ENCODE data around the gene ANGPTL7.
A peak's percentile ranks its signal among the peaks of the same experiment; 100 is the strongest.

Gene ANGPTL7

DNA sequence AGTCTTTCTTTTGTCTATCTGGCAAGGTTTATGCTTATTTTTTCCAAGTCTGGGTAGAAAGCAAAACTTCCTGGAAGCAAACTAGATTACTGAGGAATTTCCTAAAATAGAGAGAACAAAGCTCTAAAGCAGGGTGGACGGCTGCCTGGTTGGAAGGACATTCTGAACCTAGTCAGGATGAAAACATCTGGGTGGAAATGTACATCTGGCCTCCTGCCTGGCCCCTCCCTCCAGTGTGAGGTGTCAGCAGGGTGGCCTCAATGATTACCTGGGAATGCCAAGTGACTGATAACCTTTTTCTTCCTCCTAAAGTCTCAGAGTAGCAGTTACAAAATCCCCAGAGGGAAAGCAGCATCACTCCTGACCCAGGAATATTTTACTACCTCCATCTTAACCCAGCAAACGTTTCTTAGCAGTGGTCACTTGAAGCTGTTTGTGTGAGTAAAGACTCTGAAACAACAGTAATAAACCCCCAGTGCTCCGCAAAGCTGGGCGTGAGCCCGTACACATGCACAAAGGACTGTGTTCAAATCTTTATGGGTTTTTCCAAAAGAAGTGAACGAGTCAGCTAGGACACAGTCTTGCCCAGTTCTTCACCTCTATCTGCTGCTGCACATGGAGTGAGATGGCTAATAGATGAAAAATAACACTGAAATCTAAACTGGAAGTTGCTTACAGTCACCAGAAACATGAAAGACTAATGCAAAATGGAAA lies 18.9 kb downstream of the ANGPTL7 start:
- DNase-seq: no peak

DNA sequence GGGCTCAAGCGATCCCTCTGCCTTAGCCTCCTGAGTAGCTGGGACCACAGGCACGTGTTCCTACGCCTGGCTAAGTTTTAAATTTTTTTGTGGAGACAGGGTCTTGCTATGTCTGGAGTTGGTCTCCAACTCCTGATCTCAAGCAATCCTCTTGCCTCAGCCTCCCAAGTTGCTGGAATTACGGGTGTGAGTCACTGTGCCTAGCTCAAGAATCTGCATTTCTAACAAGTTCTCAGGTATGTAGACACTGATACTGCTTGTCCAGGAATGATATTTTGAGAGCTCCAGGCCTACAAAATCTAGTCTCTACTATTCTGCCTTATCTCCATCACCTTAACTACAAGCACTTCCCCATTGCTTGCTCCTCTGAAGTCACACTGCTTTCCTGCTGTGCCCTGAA lies 22.3 kb downstream of the ANGPTL7 start:
- no peak for DNase-seq

DNA sequence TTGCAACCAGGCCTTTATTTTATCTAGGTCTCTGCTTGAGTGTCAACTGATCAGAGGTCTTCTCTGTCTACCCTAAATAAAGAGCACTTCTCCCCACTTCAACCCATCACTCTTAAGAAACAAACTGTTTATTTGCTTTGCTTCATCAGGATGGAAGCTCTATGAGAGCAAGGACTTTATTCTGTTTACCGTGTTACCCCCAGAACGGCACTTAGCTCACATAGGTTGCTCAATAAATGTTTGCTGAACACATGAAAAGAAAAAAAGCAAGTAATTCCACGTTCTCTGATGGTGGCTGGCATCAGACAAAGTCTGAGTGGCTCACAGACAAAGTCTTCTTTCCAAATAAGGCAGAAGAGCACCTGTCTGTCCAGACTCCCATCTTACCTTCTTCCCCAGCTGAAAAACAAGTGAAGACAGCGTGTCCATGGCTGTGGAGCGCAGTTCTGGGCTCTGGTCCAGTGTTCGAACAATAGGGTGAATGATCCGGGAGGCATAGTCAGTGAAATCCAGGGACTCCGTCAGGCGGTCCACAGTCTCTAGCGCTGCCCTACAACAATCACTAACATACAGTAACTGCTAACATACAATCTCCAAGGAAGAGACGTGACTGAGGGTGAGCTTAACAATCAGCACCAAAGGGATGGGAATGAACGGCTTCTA lies 22.9 kb downstream of the ANGPTL7 start:
- DNase-seq: no peak

DNA sequence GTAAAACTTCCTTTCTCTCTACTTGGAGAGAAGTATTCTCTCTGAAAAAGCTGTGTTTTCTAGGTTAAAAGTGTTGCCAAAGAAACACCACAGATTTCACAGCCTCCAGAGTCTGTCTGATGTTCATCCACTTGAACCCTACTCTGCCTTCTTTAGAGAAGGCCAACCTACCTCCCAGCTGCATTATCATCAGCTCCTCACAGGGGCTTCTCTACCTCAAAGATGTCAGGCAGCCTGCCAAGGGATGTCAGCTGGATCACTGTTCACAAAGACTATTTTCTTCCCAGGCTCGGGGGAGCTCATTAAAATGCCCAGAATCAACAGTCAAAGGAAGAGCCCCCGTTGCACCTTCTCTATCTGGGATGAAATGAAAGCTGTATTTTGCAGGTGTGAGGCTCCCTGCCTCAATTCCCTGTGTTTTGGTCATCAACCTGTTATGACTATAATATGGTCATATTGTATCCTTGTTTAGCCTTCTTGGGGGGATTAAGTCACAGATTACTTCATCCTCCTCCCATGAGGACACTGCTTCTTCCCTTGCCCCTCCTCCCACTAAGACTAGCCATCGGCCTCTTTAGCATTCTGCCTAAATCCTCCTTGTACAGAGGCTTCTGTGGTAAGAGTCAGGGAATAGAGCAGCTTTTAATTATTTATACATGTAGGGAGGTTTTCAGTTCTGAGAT lies 25.7 kb downstream of the ANGPTL7 start:
- DNase-seq: no peak

DNA sequence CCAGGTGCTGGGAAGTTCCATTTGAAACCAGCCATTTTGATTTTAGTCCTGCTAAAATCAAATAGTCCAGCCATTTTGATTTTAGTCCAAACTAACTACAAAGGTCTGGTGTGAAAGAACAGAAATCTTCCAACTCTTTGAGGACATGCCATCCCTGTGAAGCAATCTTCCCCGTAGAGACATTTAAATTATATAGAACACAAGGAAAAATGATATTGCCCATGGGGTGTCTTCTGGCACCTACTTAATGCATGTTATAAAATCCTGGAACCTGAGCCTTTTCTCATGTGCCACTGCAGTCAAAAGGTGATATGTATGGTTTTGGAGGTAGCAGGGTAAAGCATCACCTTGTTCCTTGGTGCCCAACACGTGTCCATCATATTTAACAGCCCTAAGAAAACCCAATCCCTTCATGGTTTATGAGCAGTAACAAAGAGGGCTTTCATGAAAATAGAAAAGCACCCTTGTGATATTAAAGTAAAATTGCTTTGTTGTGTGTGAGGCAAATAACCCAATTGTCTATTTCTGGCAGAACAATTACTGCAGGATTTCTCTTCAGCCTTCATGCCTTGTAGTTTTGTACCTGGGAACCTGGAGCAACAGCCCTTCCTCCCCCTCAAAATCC lies 26.3 kb downstream of the ANGPTL7 start:
- no peak for DNase-seq

DNA sequence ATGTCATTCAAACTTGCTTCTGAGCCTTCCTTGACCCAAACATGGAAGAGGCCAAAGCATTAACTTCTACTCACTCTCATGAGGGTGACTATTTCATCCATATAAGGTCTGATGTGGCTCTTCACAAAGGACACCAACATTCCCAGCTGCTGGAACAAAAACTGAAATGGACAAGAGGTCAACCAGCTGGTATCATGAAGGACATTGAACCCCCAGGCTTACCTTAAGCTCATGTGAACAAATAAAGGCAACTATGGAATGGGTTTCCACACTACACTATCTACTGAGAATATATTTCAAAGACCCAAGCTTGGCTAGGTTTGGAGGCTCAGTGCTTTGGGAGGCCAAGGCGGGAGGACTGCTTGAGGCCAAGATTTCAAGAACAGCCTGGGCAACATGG lies 26.9 kb downstream of the ANGPTL7 start:
- no peak for DNase-seq

DNA sequence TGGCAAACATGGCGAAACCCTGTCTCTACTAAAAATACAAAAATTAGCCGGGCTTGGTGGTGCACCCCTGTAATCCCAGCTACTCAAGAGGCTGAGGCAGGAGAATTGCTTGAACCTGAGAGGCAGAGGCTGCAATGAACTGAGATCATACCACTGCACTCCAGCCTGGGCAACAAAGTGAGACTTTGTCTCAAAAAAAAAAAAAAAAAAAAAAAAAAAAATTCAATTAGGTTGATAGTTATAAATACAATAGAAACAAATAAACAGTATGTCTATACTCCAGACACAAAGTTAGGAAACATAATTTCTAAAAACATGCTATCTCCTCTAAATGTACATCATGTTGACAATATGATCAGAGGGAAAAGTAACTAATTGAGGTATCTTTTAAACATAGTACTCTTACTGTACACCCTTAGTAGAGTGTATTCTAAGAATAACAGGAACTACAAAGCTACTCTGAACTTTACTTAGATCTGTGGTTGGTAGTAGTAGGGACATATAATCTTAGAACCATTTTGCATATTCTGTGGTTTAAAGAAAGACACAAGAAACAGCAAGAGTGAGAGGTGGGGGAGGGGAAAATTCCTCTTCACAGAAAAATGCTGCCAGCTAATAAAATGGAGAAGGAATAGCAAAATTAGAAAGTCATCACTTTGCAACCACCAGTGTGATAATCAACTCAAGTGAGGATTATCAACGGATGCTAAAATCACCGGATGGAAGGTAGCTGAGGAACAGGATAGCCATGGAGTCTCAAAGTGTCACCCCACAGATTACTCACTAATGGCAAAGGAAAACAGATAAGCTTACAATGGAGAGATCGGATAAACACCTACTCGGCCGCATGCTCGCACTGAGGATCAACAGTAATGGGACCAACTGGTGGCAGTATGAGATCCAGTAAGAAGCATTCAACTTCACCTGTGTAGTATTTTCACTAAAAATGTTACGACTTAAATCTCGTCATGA lies 38.2 kb downstream of the ANGPTL7 start:
- peak; percentile 40 for DNase-seq

DNA sequence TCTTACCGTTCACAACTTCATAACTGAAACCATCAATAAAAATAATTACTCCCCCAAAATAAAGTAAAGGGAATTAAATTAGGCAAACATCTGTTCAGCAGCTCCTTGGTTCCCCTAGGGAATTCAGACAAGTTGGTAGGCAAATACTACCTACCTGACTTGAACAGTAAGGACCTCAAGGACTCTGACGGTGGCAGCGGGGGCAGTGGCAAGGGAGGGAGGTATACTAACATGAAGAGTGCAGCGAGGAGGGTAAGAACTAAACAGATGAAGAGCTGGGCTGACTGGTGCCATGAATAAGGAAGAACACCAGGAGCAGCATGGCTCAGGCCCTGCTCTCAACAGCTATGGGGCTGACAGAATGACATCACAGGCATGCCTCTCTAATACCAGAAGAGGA lies 40.0 kb downstream of the ANGPTL7 start:
- no peak for DNase-seq

DNA sequence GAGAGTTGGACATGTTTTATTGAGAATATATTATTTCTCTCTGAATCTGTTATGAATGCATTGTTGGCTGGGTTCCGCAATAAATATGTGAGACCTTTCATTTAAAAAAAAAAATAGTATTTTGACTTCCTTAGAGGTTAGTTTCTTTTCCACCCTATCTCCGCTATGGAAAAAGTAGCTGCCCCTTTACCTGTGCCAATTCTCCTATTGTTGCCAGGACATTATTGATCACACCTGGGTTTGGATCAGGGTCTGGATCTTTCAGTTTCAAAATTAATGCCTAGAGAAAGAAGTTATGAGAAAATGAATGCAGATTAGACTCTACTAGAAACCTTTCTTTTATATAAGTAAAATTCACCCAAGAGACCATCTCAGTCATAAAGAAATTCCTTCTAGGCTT lies 44.1 kb downstream of the ANGPTL7 start:
- DNase-seq: no peak

DNA sequence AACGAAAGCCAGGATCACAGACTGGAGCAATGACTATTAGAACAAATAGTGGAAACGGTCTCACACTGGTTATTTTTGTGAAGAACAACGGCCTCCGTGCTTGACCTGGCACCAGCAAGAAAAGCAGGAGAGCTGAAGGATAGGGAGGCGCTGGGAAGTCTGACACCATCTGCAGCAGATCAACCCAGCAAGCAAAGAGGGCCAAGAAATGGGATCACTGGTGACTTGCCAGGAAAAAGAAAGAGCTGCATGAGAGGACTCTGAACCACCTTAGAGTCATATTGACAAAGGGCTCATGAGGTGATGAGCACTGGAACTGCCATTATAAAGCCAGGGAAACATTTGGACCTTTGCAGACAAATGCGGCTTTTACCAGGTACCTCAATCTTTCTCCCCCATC lies 48.2 kb downstream of the ANGPTL7 start:
- DNase-seq: no peak

DNA sequence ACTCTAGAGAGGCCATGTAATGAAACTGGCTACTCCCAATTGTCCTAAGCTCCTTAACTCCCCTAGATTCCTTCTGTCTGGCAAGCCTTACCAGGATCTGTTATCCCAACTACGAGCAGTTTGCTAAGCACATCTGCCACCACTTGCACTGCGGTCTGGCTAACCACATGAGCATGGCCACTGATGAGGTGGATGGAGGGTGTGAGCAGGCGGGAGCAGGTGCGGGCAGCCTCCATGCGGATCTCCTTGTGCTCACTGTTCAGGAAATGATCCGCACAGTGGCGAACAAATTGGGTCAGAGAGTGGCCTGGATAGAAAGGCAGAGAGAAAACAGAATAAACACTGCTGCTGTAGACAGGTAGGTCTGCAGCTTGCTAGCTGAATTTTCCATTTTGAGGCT lies 49.2 kb downstream of the ANGPTL7 start:
- DNase-seq: no peak

DNA sequence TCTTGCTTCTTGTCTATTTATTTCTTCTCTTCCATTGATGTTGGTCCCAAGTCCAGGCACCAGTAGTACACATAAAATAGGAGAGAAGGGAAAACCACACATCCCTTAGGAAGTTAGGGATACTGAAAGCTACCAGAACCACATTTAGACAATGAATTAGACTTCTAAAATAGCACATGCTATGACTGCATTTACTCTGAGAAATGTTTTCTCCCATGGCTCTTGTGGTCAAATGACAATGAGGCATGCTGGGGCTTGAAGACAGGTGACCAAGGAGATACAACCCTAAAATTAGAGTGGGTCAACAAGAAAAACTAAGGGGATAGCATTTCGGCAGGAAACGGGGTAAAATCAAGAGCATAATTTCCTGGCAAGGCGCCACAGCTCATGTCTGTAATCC lies 56.1 kb downstream of the ANGPTL7 start:
- DNase-seq: no peak
